ENCODE measurements around the gene MED28. TPM values are rescaled to one million over a fixed set of nuclear protein-coding genes. Genes with fewer than 3 reads are reported as not detected.

MED28 gene
- total and polyA plus RNA-seq, 2 donors (not counting 1 experiment from before 2014, with no cell fraction given), result 11.8 to 81.5 TPM

DNA sequence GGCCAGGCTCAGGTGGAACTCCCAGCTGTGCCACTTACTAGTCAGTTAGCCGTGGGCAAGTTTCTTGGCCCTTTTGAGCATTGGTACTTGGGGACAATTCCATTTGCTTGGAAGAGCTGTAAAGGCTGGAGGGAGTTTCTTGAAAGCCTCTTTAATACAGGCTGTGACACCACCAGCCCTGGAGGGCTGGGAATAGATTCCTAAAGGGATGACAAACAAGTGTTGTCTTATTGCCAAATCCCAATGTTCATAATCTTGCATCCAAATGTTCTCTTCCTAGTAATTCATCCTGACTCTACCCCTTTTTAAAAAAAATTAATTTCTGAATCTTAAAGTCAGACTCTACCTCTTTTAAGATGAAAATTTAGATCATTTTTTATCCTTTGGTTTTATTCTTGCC, 14.6 kb upstream of the MED28 start:
- no peaks in the 10 kb centered on the region for H3K79me2 ChIP-seq (ENCODE audit: control insufficient read depth, insufficient read depth, low read length)
- peaks cover 16 to 55% of the 10 kb centered on the region in 2 experiments for H3K36me3 ChIP-seq (replicated peaks in 1 of 2; ENCODE audit: control extremely low read depth in 1 of 2, control insufficient read depth in 1 of 2, extremely low read depth in 1 of 2, insufficient read depth in 2 of 2, low read length in 1 of 2)
- no peaks in the 10 kb centered on the region for H3K27me3 ChIP-seq (replicated peaks in 1 of 4; ENCODE audit: control extremely low read depth in 1 of 4, control insufficient read depth in 3 of 4, insufficient read depth in 4 of 4, low read length in 3 of 4)
- no peaks in the 10 kb centered on the region for H3K9me3 Mint-ChIP-seq (ENCODE audit: insufficient read depth)
- POLR2A ChIA-PET, result no interaction called here
- no peaks in the 10 kb centered on the region for H3K27me3 Mint-ChIP-seq
- no peak overlapping the region for H3K27ac ChIP-seq (ENCODE audit: low read length in 2 of 2)
- no peak overlapping the region for H3K4me2 ChIP-seq (replicated peaks; ENCODE audit: low read depth, low read length, poor library complexity, severe bottlenecking)
- peaks cover 12 to 14% of the 10 kb centered on the region in 2 donors for H3K4me1 ChIP-seq (ENCODE audit: control insufficient read depth in 2 of 2, insufficient read depth in 2 of 2, low read length in 2 of 2)
- ATAC-seq (ENCODE audit: low read depth) (no peak), DNase-seq (no peak)
- CTCF ChIA-PET, result no interaction called here
- H2AFZ ChIP-seq (ENCODE audit: insufficient read depth, low read depth, low read length, poor library complexity, severe bottlenecking), result no peak overlapping the region
- WGBS (ENCODE audit: insufficient coverage), result 100% methylated on average over 1 of the region's 1 CpG
- H3K4me1 Mint-ChIP-seq, result peaks cover 12% of the 10 kb centered on the region
- intact Hi-C loops (cut with micrococcal nuclease), result loop anchor here (5.0 kb wide), 1 partner anchor 422 kb away; the partner anchor contains the start of gene LCORL
- peaks cover 10% of the 10 kb centered on the region for H4K20me1 ChIP-seq (ENCODE audit: control insufficient read depth, insufficient read depth, low read length, poor library complexity, severe bottlenecking)
- TF ChIP-seq, protein P1, sequence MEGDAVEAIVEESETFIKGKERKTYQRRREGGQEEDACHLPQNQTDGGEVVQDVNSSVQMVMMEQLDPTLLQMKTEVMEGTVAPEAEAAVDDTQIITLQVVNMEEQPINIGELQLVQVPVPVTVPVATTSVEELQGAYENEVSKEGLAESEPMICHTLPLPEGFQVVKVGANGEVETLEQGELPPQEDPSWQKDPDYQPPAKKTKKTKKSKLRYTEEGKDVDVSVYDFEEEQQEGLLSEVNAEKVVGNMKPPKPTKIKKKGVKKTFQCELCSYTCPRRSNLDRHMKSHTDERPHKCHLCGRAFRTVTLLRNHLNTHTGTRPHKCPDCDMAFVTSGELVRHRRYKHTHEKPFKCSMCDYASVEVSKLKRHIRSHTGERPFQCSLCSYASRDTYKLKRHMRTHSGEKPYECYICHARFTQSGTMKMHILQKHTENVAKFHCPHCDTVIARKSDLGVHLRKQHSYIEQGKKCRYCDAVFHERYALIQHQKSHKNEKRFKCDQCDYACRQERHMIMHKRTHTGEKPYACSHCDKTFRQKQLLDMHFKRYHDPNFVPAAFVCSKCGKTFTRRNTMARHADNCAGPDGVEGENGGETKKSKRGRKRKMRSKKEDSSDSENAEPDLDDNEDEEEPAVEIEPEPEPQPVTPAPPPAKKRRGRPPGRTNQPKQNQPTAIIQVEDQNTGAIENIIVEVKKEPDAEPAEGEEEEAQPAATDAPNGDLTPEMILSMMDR (IDR thresholded peaks at IDR 0.05), result no peak
- no peak for TF ChIP-seq EZH2 (IDR thresholded peaks at IDR 0.05; ENCODE audit: borderline replicate concordance, insufficient read depth, low read depth, low read length, poor library complexity, severe bottlenecking)
- no peak overlapping the region for H3K9ac ChIP-seq (ENCODE audit: low read length)
- H3K4me3 Mint-ChIP-seq, result no peak overlapping the region
- no peak overlapping the region for H3K4me3 ChIP-seq (ENCODE audit: control extremely low read depth in 1 of 5, extremely low read depth in 1 of 5, insufficient read depth in 1 of 5, low read depth in 2 of 5, low read length in 4 of 5)
- no peak overlapping the region for H3K27ac Mint-ChIP-seq
- no peaks in the 10 kb centered on the region for H3K9me3 ChIP-seq (ENCODE audit: control extremely low read depth in 1 of 3, control insufficient read depth in 2 of 3, insufficient read depth in 1 of 3, low read length in 2 of 3)

DNA sequence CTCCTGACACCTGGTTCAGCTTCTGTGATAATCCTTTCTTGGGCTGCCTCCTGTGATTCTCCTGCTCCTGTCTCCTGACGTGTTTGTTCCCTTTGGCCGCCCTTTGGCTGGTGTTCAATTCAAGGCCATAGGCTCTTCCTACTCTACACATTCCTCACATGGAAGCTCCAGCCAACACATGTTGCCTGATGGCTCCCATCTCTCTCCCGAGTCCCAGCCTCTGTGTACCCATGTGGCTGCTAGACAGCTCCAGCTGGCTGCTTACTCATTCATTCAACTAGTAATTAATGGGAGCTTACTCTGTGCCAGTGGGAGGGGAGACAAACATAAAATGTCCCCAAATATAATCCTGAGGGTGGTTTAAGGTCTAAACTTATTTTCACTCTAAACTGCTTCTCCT, 9.2 kb upstream of the MED28 start:
- Histone ChIP-seq H3K4me3 (ENCODE audit: control extremely low read depth in 1 of 5, extremely low read depth in 1 of 5, insufficient read depth in 1 of 5, low read depth in 2 of 5, low read length in 4 of 5) (no peak overlapping the region), H3K79me2 (ENCODE audit: control insufficient read depth, insufficient read depth, low read length) (no peaks in the 10 kb centered on the region), H3K4me2 (replicated peaks; ENCODE audit: low read depth, low read length, poor library complexity, severe bottlenecking) (no peak overlapping the region), H3K36me3 (replicated peaks in 1 of 2; ENCODE audit: control extremely low read depth in 1 of 2, control insufficient read depth in 1 of 2, extremely low read depth in 1 of 2, insufficient read depth in 2 of 2, low read length in 1 of 2) (peaks cover 16 to 38% of the 10 kb centered on the region in 2 experiments), H3K27me3 (replicated peaks in 1 of 4; ENCODE audit: control extremely low read depth in 1 of 4, control insufficient read depth in 3 of 4, insufficient read depth in 4 of 4, low read length in 3 of 4) (no peaks in the 10 kb centered on the region), H3K9me3 (ENCODE audit: control extremely low read depth in 1 of 3, control insufficient read depth in 2 of 3, insufficient read depth in 1 of 3, low read length in 2 of 3) (no peaks in the 10 kb centered on the region), H3K4me1 (ENCODE audit: control insufficient read depth in 2 of 2, insufficient read depth in 2 of 2, low read length in 2 of 2) (no peaks in the 10 kb centered on the region), H2AFZ (ENCODE audit: insufficient read depth, low read depth, low read length, poor library complexity, severe bottlenecking) (no peak overlapping the region), H3K27ac (ENCODE audit: low read length in 2 of 2) (no peak overlapping the region), H3K9ac (ENCODE audit: low read length) (no peak overlapping the region), H4K20me1 (ENCODE audit: control insufficient read depth, insufficient read depth, low read length, poor library complexity, severe bottlenecking) (no peaks in the 10 kb centered on the region)
- Mint-ChIP-seq H3K9me3 (ENCODE audit: insufficient read depth) (no peaks in the 10 kb centered on the region), H3K4me1 (no peaks in the 10 kb centered on the region), H3K4me3 (no peak overlapping the region), H3K27me3 (no peaks in the 10 kb centered on the region), H3K27ac (no peak overlapping the region)
- DNase-seq, result no peak
- intact Hi-C loops (cut with micrococcal nuclease), result no loop called here
- TF ChIP-seq, protein P1 (IDR thresholded peaks at IDR 0.05), result no peak
- no peak for TF ChIP-seq EZH2 (IDR thresholded peaks at IDR 0.05; ENCODE audit: borderline replicate concordance, insufficient read depth, low read depth, low read length, poor library complexity, severe bottlenecking)
- no peak for ATAC-seq (ENCODE audit: low read depth)
- ChIA-PET CTCF (interaction anchor here (0.9 kb wide), 1 partner anchor 9 kb away, joined by 3 read pairs; the partner anchor contains the start of gene MED28), POLR2A (no interaction called here)
- WGBS (ENCODE audit: insufficient coverage), result 97% methylated on average over 2 of the region's 3 CpGs

Data from B cell (primary cell).